ENCODE data around the gene MED13L. TPM values are rescaled to one million over a fixed set of nuclear protein-coding genes. Genes with fewer than 3 reads are reported as not detected.

The MED13L gene
- total RNA-seq, 2 experiments from 2014 or later: 203 to 208 TPM

GRCh38 chr12:116267948-116268347 lies 9.5 kb downstream of the MED13L start:
- Mint-ChIP-seq H3K27ac (no peak overlapping the region), H3K4me1 (ENCODE audit: low read depth) (peaks cover 26% of the 10 kb centered on the region), H3K9me3 (no peaks in the 10 kb centered on the region), H3K4me3 (no peak overlapping the region), H3K27me3 (no peaks in the 10 kb centered on the region), H3K36me3 (ENCODE audit: low read depth) (no peaks in the 10 kb centered on the region)
- H3K36me3 ChIP-seq (ENCODE audit: insufficient read depth, low read length): no peaks in the 10 kb centered on the region
- ChIA-PET POLR2A (interaction anchor here (0.6 kb wide), 1 partner anchor 286 kb away, joined by 3 read pairs; no protein-coding TSS in a partner anchor), CTCF (interaction anchor here (2.1 kb wide), 1 partner anchor 8 kb away, joined by 8 read pairs; no protein-coding TSS in a partner anchor)
- H3K27me3 ChIP-seq (ENCODE audit: control insufficient read depth in 1 of 2, insufficient read depth in 2 of 2, low read length in 2 of 2): no peaks in the 10 kb centered on the region
- no peaks in the 10 kb centered on the region for H3K9me3 ChIP-seq (ENCODE audit: control insufficient read depth in 1 of 2, insufficient read depth in 1 of 2, low read length in 2 of 2)
- peaks cover 25% of the 10 kb centered on the region for H3K4me1 ChIP-seq (ENCODE audit: insufficient read depth, low read length)
- ATAC-seq (ENCODE audit: poor library complexity) (no peak), DNase-seq (no peak)
- H3K27ac ChIP-seq (ENCODE audit: low read depth in 1 of 2, low read length in 2 of 2): no peak overlapping the region
- TF ChIP-seq CTCF (IDR thresholded peaks at IDR 0.05): no peak
- intact Hi-C loops (cut with DNase I, micrococcal nuclease): loop anchor here in 1 of 2 experiments (5.0 kb wide), 1 partner anchor 146 kb away; no protein-coding TSS in a partner anchor
- H3K4me3 ChIP-seq (ENCODE audit: low read length): no peak overlapping the region

DNA sequence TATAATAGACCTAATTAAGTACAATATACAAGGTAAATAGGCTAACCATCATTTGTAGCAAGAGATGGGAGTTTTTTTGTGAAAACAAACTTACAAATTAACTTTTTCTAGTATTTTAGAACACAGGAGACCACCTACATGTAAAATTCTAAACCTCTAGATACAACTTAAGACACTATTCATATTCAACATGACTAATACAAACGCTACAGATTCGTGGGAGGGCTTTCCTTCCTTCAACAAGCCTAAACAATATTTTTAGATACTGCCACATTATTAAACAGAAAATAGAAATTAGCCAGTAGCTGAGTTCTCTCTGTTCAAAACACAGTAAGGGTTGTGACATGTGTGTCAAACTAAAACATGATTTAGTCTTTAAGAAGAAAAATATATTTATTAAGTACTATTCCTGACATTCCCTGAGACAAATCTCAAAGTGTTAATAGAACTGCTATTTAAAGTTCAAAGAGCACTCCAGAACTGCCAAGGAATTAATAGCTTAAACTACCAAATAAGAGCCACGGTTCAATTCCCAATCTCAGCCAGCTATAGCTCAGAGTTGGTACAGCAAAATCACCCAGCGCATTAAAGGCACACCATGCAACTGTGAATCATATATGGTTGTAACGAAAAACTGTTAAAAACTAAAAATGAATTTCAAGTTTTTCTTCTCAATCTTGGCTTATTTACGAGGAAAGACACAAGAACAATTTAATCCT lies 10.7 kb downstream of the MED13L start:
- POLR2A ChIA-PET: interaction anchor here (0.8 to 1.1 kb wide), 2 partner anchors 9 kb away, joined by 3 to 6 read pairs; no protein-coding TSS in a partner anchor
- H3K27ac ChIP-seq (ENCODE audit: low read depth in 1 of 2, low read length in 2 of 2): no peak overlapping the region
- H3K4me1 Mint-ChIP-seq (ENCODE audit: low read depth): peaks cover 20% of the 10 kb centered on the region
- ATAC-seq (ENCODE audit: poor library complexity) (no peak), DNase-seq (no peak)
- H3K4me3 ChIP-seq (ENCODE audit: low read length): no peak overlapping the region
- no peaks in the 10 kb centered on the region for H3K36me3 ChIP-seq (ENCODE audit: insufficient read depth, low read length)
- H3K27me3 ChIP-seq (ENCODE audit: control insufficient read depth in 1 of 2, insufficient read depth in 2 of 2, low read length in 2 of 2): no peaks in the 10 kb centered on the region
- no peaks in the 10 kb centered on the region for H3K27me3 Mint-ChIP-seq
- no peaks in the 10 kb centered on the region for H3K9me3 ChIP-seq (ENCODE audit: control insufficient read depth in 1 of 2, insufficient read depth in 1 of 2, low read length in 2 of 2)
- no peaks in the 10 kb centered on the region for H3K36me3 Mint-ChIP-seq (ENCODE audit: low read depth)
- no peak overlapping the region for H3K27ac Mint-ChIP-seq
- CTCF ChIA-PET: interaction anchor here (0.8 to 2.1 kb wide), 2 partner anchors 9 to 19 kb away, joined by 3 to 8 read pairs; no protein-coding TSS in a partner anchor
- H3K4me1 ChIP-seq (ENCODE audit: insufficient read depth, low read length): peaks cover 21% of the 10 kb centered on the region
- no peak for TF ChIP-seq CTCF (IDR thresholded peaks at IDR 0.05)
- no peak overlapping the region for H3K4me3 Mint-ChIP-seq
- intact Hi-C loops (cut with DNase I, micrococcal nuclease): loop anchor here in 1 of 2 experiments (5.0 kb wide), 1 partner anchor 144 kb away; no protein-coding TSS in a partner anchor
- no peaks in the 10 kb centered on the region for H3K9me3 Mint-ChIP-seq

GRCh38 chr12:116266168-116266601 lies 11.3 kb downstream of the MED13L start:
- Mint-ChIP-seq H3K27ac (no peak overlapping the region), H3K36me3 (ENCODE audit: low read depth) (no peaks in the 10 kb centered on the region), H3K9me3 (no peaks in the 10 kb centered on the region), H3K27me3 (no peaks in the 10 kb centered on the region), H3K4me1 (ENCODE audit: low read depth) (peaks cover 16% of the 10 kb centered on the region), H3K4me3 (no peak overlapping the region)
- no peak for ATAC-seq (ENCODE audit: poor library complexity)
- H3K36me3 ChIP-seq (ENCODE audit: insufficient read depth, low read length): no peaks in the 10 kb centered on the region
- no peak for DNase-seq
- TF ChIP-seq CTCF (IDR thresholded peaks at IDR 0.05): no peak
- no peaks in the 10 kb centered on the region for H3K27me3 ChIP-seq (ENCODE audit: control insufficient read depth in 1 of 2, insufficient read depth in 2 of 2, low read length in 2 of 2)
- ChIA-PET CTCF (interaction anchor here (0.8 to 2.1 kb wide), 2 partner anchors 10 to 19 kb away, joined by 3 to 8 read pairs; no protein-coding TSS in a partner anchor), POLR2A (interaction anchor here (0.8 to 1.1 kb wide), 2 partner anchors 9 to 10 kb away, joined by 3 to 6 read pairs; no protein-coding TSS in a partner anchor)
- no peaks in the 10 kb centered on the region for H3K9me3 ChIP-seq (ENCODE audit: control insufficient read depth in 1 of 2, insufficient read depth in 1 of 2, low read length in 2 of 2)
- H3K4me1 ChIP-seq (ENCODE audit: insufficient read depth, low read length): peaks cover 22% of the 10 kb centered on the region
- H3K4me3 ChIP-seq (ENCODE audit: low read length): no peak overlapping the region
- intact Hi-C loops (cut with DNase I, micrococcal nuclease): loop anchor here in 1 of 2 experiments (5.0 kb wide), 1 partner anchor 144 kb away; no protein-coding TSS in a partner anchor
- H3K27ac ChIP-seq (ENCODE audit: low read depth in 1 of 2, low read length in 2 of 2): no peak overlapping the region
